Kidney (tissue), 14 donors: ENCODE results near the gene DRAXIN. TPM values are rescaled to one million over a fixed set of nuclear protein-coding genes. Genes with fewer than 3 reads are reported as not detected.
A peak's percentile ranks its signal among the peaks of the same experiment; 100 is the strongest.

Experiments used
- DNase-seq, 5 donors: peaks; one replicate each; pipeline ENCODE4 v3.0.0-alpha.2; 2013 to 2020
- FAIRE-seq: peaks from 2 replicates; lab custom pipeline; 2012; peaks lifted over from hg19 to GRCh38; lab: Jason Lieb, UNC
- H3K27ac ChIP-seq, 2 donors: one replicate each; pipeline ENCODE4 v1.7.0; 2013; ENCODE audit warnings: low read depth in 2 of 2, low read length in 2 of 2, inconsistent platforms in 1 of 2
- H3K27me3 ChIP-seq: one replicate; pipeline ENCODE4 v1.7.1; 2013; ENCODE audit warnings: low read length, inconsistent platforms; ENCODE audit not compliant: control insufficient read depth, insufficient read depth
- H3K36me3 ChIP-seq, 3 donors: one replicate each; pipeline versions ENCODE4 v1.7.0 to v1.7.1; 2013; ENCODE audit warnings: low read length in 3 of 3, control low read depth in 1 of 3, inconsistent platforms in 1 of 3; ENCODE audit not compliant: insufficient read depth in 3 of 3, control insufficient read depth in 2 of 3
- H3K4me1 ChIP-seq, 3 donors: one replicate each; pipeline versions ENCODE4 v1.7.0 to v1.7.1; 2013; ENCODE audit warnings: low read length in 3 of 3, inconsistent platforms in 1 of 3, low read depth in 1 of 3; ENCODE audit not compliant: control insufficient read depth in 2 of 3, insufficient read depth in 2 of 3
- H3K4me3 ChIP-seq, 3 donors: one replicate each; pipeline versions ENCODE4 v1.7.0 to v1.8.1; 2013; ENCODE audit warnings: low read length in 3 of 3, control low read depth in 1 of 3, inconsistent platforms in 1 of 3
- H3K9ac ChIP-seq, 3 donors: one replicate each; pipeline versions ENCODE4 v1.7.0 to v1.7.1; 2013; ENCODE audit warnings: low read length in 3 of 3, control low read depth in 1 of 3, inconsistent platforms in 1 of 3
- H3K9me3 ChIP-seq, 3 donors: one replicate each; pipeline versions ENCODE4 v1.7.0 to v1.7.1; 2013; ENCODE audit warnings: low read length in 3 of 3, control low read depth in 1 of 3, inconsistent platforms in 1 of 3; ENCODE audit not compliant: control insufficient read depth in 2 of 3, insufficient read depth in 1 of 3
- intact Hi-C: fragments of 100-400 bp; cut with DNase I; formaldehyde crosslinking; loops from one replicate; pipeline ENCODE4 v1.11.1; 2022
- polyA plus RNA-seq: library from polyadenylated mRNA; stranded (reverse); fragments of 350-450 nt; fragmentation: Illumina TruSeq; extraction: RNeasy Lipid Tissue Mini Kit (QIAGEN cat#74804); gene quantifications from one replicate; pipeline ENCODE4 v1.2.3, GENCODE V29; 2014; ENCODE audit warnings: low read depth, low replicate concordance; ENCODE audit not compliant: insufficient read depth
- total RNA-seq: library from RNA; stranded (reverse); fragmentation: NEBNext Ultra II Directional; extraction: Animal tissue kit (Norgen Biotek cat#: 25700); gene quantifications from one replicate; pipeline ENCODE4 v1.2.1, GENCODE V29; 2021
- TF ChIP-seq, protein P1 (sequence below): IDR thresholded peaks from 3 replicates; pipeline ENCODE4 v1.5.1; 2012; ENCODE audit warnings: mild to moderate bottlenecking, moderate library complexity, borderline replicate concordance; ENCODE audit not compliant: insufficient read depth; ENCODE audit errors: extremely low read depth
- donor health status: control.
- donor health status: control.
- donor health status: control.
- donor health status: control.
- donor health status: control.
- donor health status: DM: yes; HTN: yes; CAD: no.
- donor health status: Normal renal cell carcinoma (clear cell type).

Gene DRAXIN
- total and polyA plus RNA-seq, 2 donors from 2014 or later: 0.17 to 0.28 TPM

DNA sequence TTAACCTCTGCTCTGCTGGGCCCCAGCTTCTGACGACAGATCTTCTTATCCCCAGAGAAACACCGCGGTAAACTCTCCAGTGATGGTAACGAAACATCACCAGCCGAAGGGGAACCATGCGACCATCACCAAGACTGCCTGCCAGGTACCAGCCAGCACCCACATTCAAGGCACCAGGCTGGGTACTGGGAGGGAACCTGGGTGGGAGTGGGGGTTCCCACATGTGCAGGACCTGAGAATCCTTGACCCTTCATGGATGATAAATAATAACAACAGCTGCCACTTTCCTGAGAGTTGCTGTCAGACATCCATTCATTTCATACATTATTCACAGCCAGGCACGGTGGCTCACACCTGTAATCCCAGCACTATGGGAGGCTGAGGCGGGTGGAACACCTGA, 20.8 kb downstream of the DRAXIN start:
- no peak for FAIRE-seq
- H3K9me3 ChIP-seq: no peaks in the 10 kb centered on the region
- H3K36me3 ChIP-seq: no peaks in the 10 kb centered on the region
- H3K4me3 ChIP-seq: no peak overlapping the region
- H3K9ac ChIP-seq: no peak overlapping the region
- H3K27me3 ChIP-seq: no peaks in the 10 kb centered on the region
- no peak overlapping the region for H3K27ac ChIP-seq
- no peak for DNase-seq
- TF ChIP-seq, protein P1, sequence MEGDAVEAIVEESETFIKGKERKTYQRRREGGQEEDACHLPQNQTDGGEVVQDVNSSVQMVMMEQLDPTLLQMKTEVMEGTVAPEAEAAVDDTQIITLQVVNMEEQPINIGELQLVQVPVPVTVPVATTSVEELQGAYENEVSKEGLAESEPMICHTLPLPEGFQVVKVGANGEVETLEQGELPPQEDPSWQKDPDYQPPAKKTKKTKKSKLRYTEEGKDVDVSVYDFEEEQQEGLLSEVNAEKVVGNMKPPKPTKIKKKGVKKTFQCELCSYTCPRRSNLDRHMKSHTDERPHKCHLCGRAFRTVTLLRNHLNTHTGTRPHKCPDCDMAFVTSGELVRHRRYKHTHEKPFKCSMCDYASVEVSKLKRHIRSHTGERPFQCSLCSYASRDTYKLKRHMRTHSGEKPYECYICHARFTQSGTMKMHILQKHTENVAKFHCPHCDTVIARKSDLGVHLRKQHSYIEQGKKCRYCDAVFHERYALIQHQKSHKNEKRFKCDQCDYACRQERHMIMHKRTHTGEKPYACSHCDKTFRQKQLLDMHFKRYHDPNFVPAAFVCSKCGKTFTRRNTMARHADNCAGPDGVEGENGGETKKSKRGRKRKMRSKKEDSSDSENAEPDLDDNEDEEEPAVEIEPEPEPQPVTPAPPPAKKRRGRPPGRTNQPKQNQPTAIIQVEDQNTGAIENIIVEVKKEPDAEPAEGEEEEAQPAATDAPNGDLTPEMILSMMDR: no peak
- intact Hi-C loops: loop anchor here (10.0 kb wide), 1 partner anchor 47 kb away; the partner anchor contains the start of gene FBXO6
- peaks cover 0 to 8% (median 0%) of the 10 kb centered on the region in 3 donors for H3K4me1 ChIP-seq

- Histone ChIP-seq H3K4me3 (no peak overlapping the region), H3K27ac (no peak overlapping the region), H3K36me3 (no peaks in the 10 kb centered on the region), H3K4me1 (peaks cover 0 to 5% (median 0%) of the 10 kb centered on the region in 3 donors), H3K9me3 (no peaks in the 10 kb centered on the region), H3K9ac (no peak overlapping the region), H3K27me3 (no peaks in the 10 kb centered on the region)
- intact Hi-C loops: loop anchor here (10.0 kb wide), 1 partner anchor 48 kb away; the partner anchor contains the start of gene FBXO6
- no peak for DNase-seq
- TF ChIP-seq, protein P1: no peak
- FAIRE-seq: no peak
These were observed 21.6 kb downstream of the DRAXIN start for GRCh38 chr1:11713095-11713494.

- no peaks in the 10 kb centered on the region for H3K36me3 ChIP-seq
- H3K4me1 ChIP-seq: peaks cover 0 to 10% (median 0%) of the 10 kb centered on the region in 3 donors
- FAIRE-seq: no peak
- intact Hi-C loops: loop anchor here (10.0 kb wide), 1 partner anchor 50 kb away; the partner anchor contains the start of gene FBXO6
- DNase-seq: peak in 1 of 5 donors; percentile 16
- H3K9ac ChIP-seq: no peak overlapping the region
- no peak overlapping the region for H3K27ac ChIP-seq
- TF ChIP-seq, protein P1: no peak
- H3K4me3 ChIP-seq: no peak overlapping the region
- H3K9me3 ChIP-seq: no peaks in the 10 kb centered on the region
- no peaks in the 10 kb centered on the region for H3K27me3 ChIP-seq
These were observed 23.5 kb downstream of the DRAXIN start for GRCh38 chr1:11714831-11715575.
